AG04449 (cell line): ENCODE data around the gene HYOU1.
A peak's percentile ranks its signal among the peaks of the same experiment; 100 is the strongest.
"Not testable (repeated sequence)": the region's sequence is repeated elsewhere in the genome, so short reads cannot be mapped to it uniquely, and the experiment has no call there.

Experiments used
- CTCF ChIA-PET: fragments of 350-600 bp; formaldehyde crosslinking; extraction: SDS; loops from one replicate; lab custom pipeline; 2021; ENCODE audit warnings: antibody characterized with exemption; lab: Yijun Ruan, JAX
- POLR2A ChIA-PET: fragments of 400-600, 350-600 bp; formaldehyde crosslinking; extraction: SDS; loops from one replicate; lab custom pipeline; 2020; ENCODE audit warnings: antibody characterized with exemption, inconsistent platforms; lab: Yijun Ruan, JAX
- DNase-seq: peaks from one replicate; pipeline ENCODE4 v3.0.0-alpha.2; 2010; ENCODE audit warnings: low read depth, low spot score
- H3K4me3 ChIP-seq: 2 replicates; pipeline ENCODE4 v1.5.1; 2011; ENCODE audit warnings: low read depth, mild to moderate bottlenecking, control low read depth, low read length
- TF ChIP-seq, protein P1 (sequence below): IDR thresholded peaks from one replicate; pipeline ENCODE4 v1.5.1; 2011; ENCODE audit warnings: mild to moderate bottlenecking, moderate library complexity, low read length, control low read depth, inconsistent platforms; ENCODE audit not compliant: insufficient read depth; ENCODE audit errors: missing control alignments

The HYOU1 gene

DNA sequence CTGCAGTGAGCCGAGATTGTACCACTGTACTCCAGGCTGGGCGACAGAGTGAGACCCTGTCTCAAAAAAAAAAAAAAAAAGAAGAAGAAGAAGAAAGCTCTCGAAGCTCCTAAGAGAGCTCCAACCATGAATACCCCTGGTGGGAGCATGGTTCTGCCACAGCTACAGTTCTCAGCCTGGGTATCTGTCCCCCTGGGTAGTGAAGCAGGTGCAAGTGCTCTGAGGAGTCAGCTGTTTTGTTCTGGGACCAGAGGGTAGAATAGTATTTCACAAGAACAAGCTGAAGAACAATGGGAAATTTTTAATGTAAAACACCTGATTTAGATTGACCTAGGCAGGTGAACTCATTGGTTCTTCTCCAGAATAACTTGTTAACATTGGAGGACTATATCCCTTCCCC, 4.3 kb upstream of the HYOU1 start:
- TF ChIP-seq, protein P1, sequence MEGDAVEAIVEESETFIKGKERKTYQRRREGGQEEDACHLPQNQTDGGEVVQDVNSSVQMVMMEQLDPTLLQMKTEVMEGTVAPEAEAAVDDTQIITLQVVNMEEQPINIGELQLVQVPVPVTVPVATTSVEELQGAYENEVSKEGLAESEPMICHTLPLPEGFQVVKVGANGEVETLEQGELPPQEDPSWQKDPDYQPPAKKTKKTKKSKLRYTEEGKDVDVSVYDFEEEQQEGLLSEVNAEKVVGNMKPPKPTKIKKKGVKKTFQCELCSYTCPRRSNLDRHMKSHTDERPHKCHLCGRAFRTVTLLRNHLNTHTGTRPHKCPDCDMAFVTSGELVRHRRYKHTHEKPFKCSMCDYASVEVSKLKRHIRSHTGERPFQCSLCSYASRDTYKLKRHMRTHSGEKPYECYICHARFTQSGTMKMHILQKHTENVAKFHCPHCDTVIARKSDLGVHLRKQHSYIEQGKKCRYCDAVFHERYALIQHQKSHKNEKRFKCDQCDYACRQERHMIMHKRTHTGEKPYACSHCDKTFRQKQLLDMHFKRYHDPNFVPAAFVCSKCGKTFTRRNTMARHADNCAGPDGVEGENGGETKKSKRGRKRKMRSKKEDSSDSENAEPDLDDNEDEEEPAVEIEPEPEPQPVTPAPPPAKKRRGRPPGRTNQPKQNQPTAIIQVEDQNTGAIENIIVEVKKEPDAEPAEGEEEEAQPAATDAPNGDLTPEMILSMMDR: no peak
- ChIA-PET POLR2A (no interaction called here), CTCF (interaction anchor here (0.6 kb wide), 1 partner anchor 67 kb away, joined by 3 read pairs; no protein-coding TSS in a partner anchor)
- H3K4me3 ChIP-seq: no peak overlapping the region
- no peak for DNase-seq

DNA sequence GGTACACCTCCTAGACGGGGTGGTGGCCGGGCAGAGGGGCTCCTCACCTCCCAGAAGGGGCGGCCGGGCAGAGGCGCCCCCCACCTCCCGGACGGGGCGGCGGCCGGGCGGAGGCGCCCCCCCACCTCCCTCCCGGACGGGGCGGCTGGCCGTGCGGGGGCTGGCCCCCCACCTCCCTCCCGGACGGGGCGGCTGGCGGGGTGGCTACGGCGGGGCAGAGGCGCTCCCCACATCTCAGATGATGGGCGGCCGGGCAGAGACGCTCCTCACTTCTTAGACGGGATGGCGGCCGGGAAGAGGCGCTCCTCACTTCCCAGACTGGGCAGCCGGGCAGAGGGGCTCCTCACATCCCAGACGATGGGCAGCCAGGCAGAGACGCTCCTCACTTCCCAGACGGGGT, 2.1 kb upstream of the HYOU1 start:
- not testable (repeated sequence) for DNase-seq, H3K4me3 ChIP-seq
- ChIA-PET POLR2A (interaction anchor here (1.9 kb wide), 1 partner anchor 8 kb away, joined by 6 read pairs; the partner anchor contains the start of gene VPS11), CTCF (interaction anchor here (2.0 kb wide), 1 partner anchor 28 kb away, joined by 5 read pairs; no protein-coding TSS in a partner anchor)

DNA sequence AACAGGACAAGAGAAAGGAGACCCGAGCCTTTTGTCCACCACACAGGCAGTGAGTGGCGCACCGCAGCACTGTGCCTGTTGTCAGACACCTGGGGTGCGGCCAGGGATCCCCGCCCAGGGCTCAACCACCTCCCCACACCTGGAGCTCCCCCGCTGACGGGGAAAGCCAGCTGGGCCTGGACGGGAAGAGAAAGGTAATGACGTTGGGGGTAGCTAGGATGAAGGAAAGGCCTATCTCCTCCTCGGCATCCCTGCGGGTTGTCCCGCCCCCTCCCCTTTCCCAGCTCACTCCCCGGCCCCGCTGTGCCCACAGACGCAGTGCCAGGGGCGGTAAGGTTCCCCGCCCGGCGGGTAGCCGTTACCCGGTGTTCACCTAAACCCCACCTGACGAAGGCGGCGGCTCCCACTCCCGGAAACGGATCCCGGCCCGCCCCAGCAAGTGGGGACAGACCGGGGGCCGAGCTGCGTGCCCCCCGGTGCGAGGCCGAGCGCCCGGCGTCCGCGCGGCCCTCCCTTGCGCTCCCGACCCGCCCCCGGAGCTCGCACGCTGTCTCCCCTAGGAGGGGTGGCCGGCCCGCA, 495 bp downstream of the HYOU1 start:
- ChIA-PET CTCF (interaction anchor here (0.9 to 6.0 kb wide), 11 partner anchors 9 to 367 kb away, joined by 3 to 34 read pairs (median 7); partner anchors contain the start of genes SLC37A4 and VPS11), POLR2A (interaction anchor here (0.6 to 1.6 kb wide), 4 partner anchors 11 to 282 kb away, joined by 3 to 6 read pairs (median 4); partner anchors contain the start of gene VPS11)
- H3K4me3 ChIP-seq: peak overlapping the region; percentile 85
- DNase-seq: no peak
- TF ChIP-seq, protein P1: no peak

DNA sequence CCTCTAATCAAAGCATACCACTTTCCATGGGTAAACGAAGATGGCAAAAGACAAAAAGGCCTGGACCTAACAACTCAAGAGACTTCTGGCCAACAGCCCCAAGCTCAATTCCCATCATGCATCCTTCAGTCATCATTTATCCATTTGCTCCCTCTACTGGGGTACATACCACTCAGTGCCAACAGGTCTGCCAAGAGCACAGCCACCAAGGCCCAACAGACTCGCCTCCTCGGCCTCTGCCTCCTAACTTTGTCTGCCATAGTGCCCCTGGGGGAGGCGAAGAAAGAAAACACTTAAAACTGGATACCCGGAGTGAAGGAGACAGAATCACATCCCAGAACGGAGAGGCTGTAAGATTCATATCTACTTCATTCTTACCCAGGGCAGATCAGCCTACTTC, 1.1 kb downstream of the HYOU1 start:
- TF ChIP-seq, protein P1: peak; percentile 27
- peak overlapping the region; percentile 85 for H3K4me3 ChIP-seq
- no peak for DNase-seq
- ChIA-PET POLR2A (interaction anchor here (0.7 to 1.4 kb wide), 2 partner anchors 12 to 351 kb away, joined by 3 to 6 read pairs; partner anchors contain the start of gene VPS11), CTCF (interaction anchor here (0.9 to 6.0 kb wide), 12 partner anchors 8 to 366 kb away, joined by 3 to 34 read pairs (median 6); partner anchors contain the start of genes CBL, SLC37A4 and VPS11)

DNA sequence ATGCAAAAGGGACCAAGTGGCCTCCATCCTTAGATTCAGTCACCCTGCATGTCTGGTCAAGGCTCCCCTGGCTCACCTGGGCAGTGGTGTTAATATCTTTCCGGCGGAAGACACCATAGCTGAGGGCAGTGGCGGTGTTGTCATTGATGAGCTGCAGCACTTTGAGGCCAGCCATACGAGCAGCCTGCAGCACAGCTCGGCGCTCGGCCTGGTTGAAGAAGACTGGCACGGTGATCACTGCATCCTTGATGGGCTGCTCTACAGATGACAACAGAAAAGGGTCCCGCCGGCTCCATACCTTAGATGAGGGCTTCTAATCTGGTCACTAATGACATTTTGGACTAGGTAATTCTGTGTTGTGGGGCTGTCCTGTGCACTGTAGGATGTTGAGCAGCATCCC, 2.6 kb downstream of the HYOU1 start:
- TF ChIP-seq, protein P1: no peak
- ChIA-PET CTCF (interaction anchor here (1.8 to 6.0 kb wide), 3 partner anchors 9 to 23 kb away, joined by 6 to 34 read pairs (median 10); partner anchors contain the start of gene SLC37A4), POLR2A (interaction anchor here (0.9 kb wide), 1 partner anchor 8 kb away, joined by 3 read pairs; no protein-coding TSS in a partner anchor)
- no peak overlapping the region; the same call in 1 of the 2 replicates for H3K4me3 ChIP-seq
- no peak for DNase-seq

DNA sequence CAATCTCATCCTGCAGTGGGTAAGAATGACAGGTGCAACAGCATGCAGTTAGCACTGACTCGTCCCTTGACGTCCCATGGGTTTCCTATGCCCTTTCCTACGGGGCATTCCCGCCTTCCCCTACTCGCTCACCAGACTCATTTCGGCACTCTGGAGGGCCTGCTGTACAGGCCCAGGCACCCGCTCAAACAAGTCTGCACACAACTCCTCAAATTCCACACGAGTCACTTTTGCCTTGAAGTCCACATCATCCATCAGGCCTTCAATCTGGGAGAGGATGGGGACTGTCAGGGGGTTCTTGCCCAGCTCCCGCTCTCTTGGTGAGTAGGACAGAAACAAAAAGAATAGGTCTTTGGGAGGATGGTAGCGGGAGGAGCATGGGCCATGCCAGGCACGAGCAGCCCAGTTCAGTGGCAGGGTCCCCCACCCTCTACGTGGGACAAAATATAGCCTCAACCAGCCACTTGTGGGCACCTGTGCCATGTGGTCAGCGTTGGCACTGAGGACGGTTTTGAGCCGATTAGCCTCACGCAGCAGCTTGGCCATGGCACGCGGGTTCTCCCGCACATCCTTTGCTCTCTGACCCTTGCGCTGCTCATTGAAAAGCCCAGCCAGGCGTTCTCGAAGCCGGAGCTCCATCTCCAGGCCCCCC, 4.7 kb downstream of the HYOU1 start:
- ChIA-PET POLR2A (no interaction called here), CTCF (interaction anchor here (6.0 kb wide), 1 partner anchor 20 kb away, joined by 34 read pairs; the partner anchor contains the start of gene SLC37A4)
- no peak overlapping the region for H3K4me3 ChIP-seq
- TF ChIP-seq, protein P1: no peak
- no peak for DNase-seq
